SIG-M5 treated with dmso at 0.1 percent for 504 hours (cell line): ENCODE measurements around the gene MEIKIN.
"Not testable (repeated sequence)": the region's sequence is repeated elsewhere in the genome, so short reads cannot be mapped to it uniquely, and the experiment has no call there.

Experiments
- DNase-seq: peaks from one replicate; lab custom pipeline; 2025; ENCODE audit not compliant: unreplicated experiment; lab: John Stamatoyannopoulos, UW

The MEIKIN gene

DNA sequence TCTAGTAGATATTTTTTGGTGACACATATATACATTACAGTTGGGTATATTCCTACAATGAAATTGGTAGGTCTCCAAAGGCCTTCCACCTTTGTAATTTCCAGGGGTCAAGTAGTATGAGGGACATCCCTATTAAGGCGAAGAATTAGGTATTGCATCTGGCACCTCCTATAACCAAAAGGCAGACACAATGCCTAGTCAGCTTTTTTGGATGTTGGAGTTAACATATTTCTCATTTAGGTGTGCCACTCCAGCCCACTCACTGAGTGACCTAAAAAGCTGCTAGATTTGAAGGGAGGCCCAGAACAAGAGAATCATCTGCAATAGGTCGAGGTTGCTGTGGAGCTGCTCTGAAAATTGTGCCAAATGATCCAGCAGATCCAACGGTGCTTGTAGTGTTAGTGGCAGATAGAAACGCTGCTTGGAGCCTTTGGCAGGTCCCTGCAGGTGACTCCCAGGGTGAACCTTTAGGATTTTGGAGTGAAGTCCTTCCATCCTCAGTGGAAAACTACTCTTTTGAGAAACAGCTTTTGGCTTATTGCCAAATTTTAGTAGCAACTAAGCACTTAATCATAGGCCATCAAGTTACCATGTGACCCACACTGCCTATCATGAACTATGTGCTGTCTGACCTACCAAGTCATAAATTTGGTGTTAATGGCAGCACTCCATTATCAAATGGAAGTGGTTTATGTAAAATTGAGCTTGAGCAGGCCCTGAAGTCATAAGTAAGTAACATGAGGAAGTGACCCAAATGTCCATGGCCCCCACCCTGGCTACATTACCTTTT, 132.9 kb downstream of the MEIKIN start:
- DNase-seq: no peak

DNA sequence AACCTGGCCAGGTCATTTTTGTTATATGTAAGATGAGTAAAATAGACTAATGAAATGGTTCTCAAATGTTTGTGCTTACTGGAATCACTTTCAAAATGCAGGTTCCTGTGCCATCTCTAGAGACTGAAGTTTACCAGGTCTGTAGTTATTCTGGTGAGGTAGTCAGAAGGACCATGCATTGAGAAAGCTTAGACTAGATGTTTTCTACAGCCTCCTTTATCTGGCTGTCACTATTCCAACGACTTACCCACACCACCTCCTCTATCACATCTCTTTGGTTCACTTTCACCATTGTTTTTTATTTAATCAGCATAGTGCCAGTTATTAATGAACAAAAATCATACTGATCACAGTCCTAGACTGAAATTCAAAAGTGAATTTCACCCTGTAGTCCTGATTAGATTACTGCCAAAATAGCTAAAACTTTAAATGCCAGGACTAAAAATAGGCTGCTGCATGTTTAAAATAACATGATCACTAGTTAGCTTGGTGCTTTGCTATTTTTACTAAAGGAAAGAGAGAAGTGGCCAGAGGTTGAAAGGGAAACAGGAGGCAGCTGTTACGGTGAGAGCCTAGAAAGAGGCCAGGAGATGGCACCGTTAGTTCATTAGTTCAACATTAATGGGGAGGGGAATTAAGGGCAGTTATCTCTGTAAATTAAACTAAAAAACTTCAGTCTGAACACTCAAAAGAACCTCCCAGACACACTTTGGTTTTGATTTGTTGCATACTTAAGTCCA, 134.8 kb downstream of the MEIKIN start:
- DNase-seq: peak; percentile 24

DNA sequence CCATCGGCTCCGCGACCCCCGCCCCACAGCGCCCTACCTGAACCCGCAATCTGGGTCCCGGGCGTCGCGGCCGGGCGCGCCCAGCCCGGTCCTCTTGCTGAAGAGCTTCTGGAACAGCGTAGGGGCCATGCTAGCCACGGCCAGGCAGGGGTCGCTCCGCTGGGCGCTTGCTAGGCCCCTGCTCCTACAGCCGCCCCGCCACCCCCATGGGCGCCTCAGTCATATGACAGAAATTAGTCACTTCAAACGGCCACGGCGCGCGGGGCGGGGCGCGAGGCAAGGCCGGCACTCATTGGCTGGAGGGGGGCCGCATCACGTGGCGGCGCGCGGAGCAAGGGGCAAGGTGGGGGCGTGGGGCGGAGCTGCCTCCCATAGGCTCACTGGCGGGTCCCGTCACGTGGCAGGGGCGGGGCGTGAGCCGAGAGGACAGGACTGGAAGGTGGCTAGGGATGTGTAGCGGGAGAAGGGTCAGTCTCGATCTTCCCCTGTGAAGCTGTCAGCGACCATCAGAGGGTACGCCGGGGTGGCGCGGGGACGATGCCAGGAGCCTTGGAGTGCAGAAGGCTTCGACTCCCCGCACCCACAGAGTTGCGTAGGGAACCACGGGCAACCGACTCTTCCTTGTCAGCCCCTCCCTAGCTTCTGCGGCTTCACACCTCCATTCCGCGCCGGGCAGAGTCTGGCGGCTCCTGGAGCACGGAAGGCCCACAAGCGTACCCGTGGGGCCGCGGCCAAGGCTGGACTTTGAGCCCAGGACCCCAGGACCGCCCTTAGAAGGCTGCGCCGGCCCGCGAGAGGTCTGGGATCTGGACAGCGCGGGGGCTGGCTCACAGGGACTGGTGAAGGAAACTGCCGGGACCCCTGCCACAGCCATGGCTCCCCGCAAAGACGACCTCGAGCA, 148.4 kb downstream of the MEIKIN start, which contains the start of gene FNIP1:
FNIP1 (minus strand) TSS at position 225 of the 901 bp plus-strand sequence; CDS start at position 129, 96 bp downstream.
- peak; percentile 96 for DNase-seq

DNA sequence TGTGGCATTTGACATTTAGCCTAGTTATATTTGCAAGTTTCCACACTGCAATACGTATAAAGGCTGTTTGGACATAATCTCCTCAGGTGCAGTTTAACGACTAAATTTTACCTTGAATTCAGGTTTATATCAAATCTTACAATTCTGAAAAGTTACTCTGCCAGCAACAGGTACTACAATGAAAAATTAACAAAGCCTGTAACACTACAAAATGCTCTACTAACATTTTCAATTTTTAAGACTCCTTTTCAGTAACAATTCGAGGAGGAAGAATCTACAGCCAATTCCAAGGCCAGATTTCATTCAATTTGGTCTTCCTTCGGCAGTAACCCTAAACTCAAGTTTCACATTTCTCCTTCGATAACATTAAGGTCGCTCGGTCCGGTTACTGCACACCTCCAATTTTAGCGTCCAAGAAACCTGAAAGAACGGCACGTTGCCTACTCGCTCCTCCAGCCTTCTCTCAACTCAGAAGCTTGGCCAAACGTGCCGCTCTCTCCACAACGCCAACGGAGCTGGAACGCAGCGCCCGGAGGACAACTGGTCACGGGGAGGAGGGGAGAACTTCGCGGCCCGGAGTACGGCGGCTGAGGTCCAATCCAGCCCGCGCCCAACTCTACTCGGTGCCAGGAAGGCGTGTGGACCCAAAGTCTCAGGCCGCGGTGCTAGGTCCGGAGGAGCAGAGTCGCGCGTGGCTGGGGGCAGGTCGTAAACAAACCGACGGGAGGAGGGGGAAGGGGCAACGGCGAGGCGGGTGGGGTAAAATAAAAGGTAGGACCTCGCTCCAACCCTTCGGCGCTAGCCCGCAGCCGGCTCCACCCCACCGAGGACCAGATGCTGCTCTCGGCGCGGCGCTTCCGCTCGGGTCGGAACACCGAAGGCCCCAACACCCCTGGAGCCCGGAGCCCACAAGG, 149.3 kb downstream of the MEIKIN start:
- peak; percentile 18 for DNase-seq

DNA sequence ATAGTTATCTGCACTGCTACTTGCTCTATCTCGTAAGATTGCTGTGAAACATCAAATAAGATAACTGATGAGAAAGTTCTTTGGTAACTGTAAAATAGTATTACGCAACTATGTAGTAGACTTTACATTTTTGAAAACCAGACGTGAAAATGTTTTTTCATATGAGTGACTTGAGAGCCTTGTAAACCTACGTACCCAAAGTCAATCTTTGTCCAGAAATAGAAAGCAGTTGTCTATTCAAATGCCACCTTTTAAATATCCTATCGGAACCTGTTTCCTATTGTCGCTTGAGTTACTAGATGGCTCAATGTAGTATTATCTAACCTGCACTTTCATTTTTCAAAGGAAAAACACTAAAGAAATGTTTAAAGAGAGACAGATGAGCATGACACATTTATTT, 150.2 kb downstream of the MEIKIN start:
- peak; percentile 47 for DNase-seq

DNA sequence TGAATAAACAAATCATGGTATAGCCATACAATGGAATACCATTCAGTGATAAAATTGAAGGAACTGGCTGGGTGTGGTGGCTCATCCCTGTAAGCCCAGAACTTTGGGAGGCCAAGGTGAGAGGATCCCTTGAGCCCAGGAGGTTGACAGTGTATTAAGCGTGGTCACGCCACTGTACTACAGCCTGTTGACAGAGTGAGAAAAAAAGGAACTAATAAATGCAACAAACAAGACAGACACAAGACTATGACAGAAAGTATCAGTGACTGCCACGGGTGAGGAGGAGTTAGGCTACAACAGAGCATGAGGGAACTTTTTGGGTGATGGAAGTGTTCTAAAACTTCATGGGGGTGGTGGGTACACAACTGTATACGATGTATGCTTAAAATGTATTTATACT, 150.9 kb downstream of the MEIKIN start:
- peak; percentile 64 for DNase-seq

DNA sequence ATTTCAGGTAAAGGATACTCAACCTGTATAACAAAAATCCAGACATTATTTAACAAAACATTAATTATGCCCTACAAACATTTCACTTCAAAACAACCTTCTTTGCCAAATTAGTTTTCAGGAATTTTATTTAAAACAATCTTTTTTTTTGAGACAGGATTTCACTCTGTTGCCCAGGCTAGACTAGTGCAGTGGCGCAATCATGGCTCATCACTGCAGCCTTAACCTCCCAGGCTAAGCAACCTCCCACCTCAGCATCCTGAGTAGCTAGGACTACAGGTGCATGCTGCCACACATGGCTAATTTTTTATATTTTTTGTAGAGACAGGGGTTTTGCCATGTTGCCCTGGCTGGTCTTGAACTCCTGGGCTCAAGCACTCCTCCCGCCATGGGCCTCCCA, 152.6 kb downstream of the MEIKIN start:
- DNase-seq: peak; percentile 10

DNA sequence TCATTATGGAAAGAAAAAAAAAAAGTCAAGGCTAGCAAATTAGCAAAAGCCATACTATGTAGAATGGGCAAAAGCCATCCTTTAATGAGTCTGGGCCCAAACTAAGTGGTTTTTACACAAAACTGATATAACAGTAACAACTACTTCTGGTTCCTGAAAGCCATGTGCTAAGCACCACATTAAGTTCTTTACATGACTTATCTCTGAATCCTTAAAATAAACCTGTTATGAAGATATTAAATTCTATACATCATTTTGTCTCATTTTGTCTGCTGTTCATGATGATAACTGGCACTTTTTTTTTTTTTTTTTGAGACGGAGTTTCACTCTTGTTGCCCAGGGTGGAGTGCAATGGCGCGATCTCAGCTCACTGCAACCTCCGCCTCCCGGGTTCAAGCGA, 153.6 kb downstream of the MEIKIN start:
- no peak for DNase-seq

DNA sequence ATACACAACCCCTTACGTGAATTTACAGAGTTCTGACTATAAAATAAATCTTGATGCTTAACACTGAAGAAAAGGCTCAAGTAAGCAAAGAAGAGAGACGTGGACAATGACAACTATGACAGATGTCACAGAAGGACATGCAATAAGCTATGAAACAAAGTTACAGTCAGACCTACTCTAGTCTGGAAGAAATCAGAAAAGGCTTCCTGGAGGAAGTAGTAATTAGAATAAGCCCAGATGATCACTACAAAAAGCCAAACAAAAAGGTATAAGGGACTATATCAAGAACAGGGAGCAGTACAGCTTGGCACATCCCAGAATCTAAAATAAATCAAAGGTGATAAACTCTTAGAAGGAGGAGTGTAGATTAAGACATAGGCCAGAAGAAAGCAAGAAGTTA, 154.9 kb downstream of the MEIKIN start:
- no peak for DNase-seq

DNA sequence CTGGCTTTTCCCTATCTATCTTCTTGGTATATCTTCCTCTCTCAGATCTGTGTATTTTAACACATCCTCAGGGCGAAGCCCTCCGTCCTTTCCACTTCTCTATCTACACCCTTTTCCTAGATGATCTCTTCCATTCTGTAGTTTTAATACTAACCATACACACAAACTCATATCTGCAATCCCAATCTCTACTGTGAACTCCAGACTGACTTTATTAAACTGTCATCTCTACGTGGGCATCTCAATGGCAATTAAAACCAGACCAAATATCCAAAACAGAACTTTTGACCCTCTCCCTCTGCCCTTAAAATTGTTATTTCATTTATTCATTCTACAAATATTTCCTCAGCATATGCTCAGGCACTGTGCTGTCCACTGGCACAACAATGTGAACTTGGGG, 155.7 kb downstream of the MEIKIN start:
- DNase-seq: no peak

DNA sequence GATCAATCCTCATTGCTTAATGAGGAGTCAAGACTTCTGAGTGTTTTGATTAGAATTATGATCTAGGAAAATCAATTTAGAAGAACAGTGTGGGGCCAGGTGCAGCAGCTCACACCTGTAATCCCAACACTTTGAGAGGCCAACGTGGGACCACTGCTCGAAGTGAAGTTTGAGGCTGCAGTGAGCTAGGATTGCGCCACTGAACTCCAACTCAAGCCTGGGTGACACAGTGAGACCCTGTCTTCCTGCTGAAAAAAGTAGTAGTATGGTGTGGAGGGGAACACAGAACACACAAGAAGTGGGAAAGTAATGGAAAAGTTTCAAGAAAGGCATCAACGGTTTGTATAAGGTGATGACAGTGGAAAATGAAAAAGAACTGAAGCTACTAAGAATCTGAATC, 157.7 kb downstream of the MEIKIN start:
- DNase-seq: no peak

DNA sequence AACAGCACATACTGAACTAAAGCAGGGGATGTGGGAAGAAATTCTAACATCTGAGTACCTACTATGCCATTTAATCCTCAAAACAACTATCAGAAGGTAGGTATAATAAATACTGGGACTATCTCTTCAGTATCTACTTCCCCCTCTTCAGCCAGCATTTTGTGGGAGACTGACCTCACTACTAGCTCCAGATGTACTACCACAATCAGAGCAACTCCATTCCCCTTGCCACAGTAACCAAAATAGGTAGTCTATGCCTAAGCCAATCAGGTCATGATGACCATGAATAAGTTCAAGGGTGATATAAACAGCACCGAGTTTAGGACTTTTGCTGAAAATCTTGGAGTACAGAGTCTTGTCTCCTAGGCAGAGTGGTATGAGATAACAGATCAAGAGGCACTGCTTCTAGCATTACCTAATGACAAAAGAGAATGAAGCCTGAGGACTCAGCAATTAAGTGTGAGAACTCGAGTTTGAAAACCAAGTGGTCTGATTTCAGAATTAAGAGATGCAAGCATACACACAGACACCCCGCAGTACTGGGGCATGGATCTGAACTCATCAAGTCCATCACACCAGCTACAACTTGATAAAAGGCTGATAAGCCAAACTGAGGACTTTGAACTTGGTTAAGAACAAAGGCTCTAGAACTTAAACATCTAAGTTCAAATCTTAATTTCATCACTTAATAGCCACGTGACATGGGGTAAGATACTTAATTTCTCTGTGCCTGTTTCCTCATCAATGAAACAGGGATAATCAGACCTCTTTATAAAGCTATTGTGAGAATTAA, 158.4 kb downstream of the MEIKIN start:
- no peak for DNase-seq

DNA sequence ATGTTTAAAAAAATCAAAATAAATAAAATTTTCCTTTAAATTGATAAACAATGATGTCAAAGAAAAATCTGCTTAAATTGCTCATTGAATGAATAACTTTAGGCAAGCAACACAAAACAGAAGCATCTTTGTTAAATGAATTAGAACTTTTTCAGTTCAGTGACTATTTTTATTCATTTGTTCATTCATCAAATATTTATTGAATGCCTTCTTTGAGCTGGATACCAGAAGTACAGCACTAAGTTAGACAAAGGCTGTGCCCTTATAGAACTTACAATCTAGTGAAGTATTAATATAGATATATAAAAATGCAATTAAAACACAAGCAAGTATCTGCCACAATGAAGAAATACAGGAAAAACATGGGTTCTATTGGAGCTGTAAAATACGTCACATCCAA, 159.4 kb downstream of the MEIKIN start:
- DNase-seq: no peak

DNA sequence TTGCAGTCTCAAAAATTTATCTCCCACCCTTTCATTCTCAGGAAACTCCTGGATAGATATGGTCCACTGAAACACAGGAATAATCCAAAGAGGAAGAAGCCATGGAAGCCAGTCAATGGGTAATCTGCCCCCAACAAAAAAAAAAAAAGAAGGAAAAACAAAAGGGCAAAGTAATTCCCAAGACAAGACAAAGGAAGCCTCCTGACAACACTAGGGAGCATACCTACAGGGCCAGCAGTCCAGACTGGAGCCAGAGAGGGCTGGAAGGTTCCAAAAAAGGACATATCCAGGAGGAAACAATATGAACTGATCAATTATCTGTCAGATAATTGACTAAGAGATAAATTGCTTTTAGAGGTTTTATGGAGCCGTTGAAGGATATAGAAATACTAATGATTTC, 161.6 kb downstream of the MEIKIN start:
- DNase-seq: no peak

DNA sequence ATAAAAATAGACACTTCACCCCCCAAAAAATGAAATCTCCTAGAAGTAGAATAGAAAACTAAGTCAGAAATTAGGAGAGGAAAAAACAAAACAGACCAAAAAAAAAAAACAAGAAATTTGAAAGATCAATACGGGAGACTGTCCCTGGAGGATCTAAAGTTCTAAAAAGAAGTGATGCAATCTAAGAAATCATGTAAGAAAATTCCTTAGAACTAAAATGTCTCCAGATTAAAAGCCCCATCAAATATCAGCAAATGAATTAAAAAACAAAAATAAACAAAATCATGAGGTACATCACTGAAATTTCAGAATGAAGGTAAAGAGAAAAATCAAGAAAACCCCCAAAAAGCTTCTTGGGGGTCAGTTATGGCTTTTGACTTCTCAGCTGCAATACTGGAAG, 162.1 kb downstream of the MEIKIN start:
- DNase-seq: no peak

DNA sequence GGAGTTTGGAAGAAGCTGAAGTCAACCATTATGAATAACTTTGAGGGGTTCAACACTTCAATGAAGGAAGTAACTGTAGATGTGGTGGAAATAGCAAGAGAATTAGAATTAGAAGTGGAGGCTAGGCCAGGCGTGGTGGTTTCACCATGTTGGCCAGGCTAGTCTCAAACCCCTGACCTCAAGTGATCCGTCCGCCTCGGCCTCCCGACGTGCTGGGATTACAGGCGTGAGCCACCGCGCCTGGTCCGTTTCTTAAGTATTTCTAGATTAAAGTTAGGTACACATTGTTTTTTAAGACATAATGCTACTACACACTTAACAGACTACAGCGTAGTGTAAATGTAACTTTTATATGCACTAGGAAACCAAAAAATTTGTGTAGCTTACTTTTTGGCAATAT, 162.7 kb downstream of the MEIKIN start:
- DNase-seq: no peak

DNA sequence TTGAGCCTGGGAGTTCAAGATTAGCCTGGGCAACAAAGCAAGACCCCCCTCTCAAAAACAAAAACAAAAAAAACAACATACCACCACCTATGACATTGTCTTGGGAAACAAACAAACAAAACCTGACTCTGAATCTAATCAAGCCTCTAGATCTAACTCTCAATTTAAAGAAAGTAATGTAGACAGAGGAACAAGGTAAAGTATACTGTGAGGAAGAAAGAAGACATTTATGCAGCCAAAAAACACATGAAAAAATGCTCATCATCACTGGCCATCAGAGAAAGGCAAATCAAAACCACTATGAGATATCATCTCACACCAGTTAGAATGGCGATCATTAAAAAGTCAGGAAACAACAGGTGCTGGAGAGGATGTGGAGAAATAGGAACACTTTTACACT, 167.3 kb downstream of the MEIKIN start:
- not testable (repeated sequence) for DNase-seq

DNA sequence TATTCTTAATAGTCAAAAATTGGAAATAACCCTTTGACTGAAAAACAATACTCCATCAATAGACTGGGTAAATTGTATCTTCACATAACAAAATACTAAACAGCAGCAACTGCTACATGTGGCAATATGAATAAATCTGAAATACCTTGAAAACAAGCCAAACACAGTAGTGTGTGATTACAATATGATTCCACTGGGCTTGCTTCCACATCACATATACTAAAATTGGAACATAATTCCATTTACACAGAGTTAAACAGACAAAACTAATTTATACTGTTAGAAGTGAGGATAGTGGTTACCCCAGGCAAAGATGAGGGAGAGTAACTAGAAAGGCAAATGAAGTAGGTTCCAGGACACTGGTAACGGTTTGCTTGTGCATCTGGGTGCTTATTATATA, 169.0 kb downstream of the MEIKIN start:
- no peak for DNase-seq

DNA sequence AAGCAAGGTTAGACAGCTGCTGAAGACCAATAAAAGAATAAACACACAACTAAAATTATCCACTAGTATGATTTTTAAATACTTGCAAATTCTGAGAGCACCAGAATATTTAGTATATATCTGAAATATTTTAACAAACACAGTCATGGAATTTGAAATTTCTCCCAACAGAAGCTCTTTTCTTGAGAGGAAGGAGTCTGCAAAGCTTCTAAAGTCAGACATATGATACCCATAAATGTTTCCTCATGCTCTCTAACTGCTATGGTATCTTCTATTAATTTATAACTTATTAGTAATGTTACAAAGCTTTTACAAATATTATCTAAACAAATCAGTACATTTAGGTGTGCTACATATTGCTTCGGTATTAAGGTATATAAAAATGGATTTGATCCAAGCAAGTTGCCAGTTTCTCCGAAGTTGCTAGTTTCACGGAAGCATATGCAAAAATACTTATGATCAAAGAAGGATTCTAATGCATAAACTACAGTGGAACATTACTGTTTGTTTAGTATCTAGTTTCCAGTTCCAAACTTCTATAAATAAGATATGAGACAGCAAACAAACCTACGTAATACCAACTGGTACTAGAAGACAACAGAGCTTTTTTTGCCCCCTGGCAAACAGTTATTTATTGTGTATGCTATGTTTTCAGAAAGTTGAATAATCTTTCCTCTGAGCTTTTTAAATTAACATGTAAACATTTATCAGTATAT, 170.7 kb downstream of the MEIKIN start:
- no peak for DNase-seq
